Mesothelial cell of epicardium (in vitro differentiated cells): ENCODE results near the gene TRIM54. TPM values are rescaled to one million over a fixed set of nuclear protein-coding genes. Genes with fewer than 3 reads are reported as not detected.
"Not testable (repeated sequence)": the region's sequence is repeated elsewhere in the genome, so short reads cannot be mapped to it uniquely, and the experiment has no call there.

Experiments used
- DNase-seq, 2 experiments: peaks; one replicate each; pipeline ENCODE4 v3.0.0; 2021; ENCODE audit warnings: low spot score in 2 of 2; ENCODE audit not compliant: unreplicated experiment in 2 of 2
- H3K27ac Mint-ChIP-seq: 2 replicates; pipeline ENCODE4 v1.8.0; 2021; ENCODE audit warnings: mixed read lengths
- H3K27me3 Mint-ChIP-seq: 2 replicates; pipeline ENCODE4 v1.8.0; 2021; ENCODE audit warnings: low read depth, mixed read lengths
- H3K36me3 Mint-ChIP-seq: 2 replicates; pipeline ENCODE4 v1.8.0; 2021; ENCODE audit warnings: mixed read lengths
- H3K4me1 Mint-ChIP-seq: 2 replicates; pipeline ENCODE4 v1.8.0; 2021; ENCODE audit warnings: mixed read lengths
- H3K4me3 Mint-ChIP-seq: 2 replicates; pipeline ENCODE4 v1.8.0; 2021; ENCODE audit warnings: mild to moderate bottlenecking, moderate library complexity, mixed read lengths
- H3K9me3 Mint-ChIP-seq: 2 replicates; pipeline ENCODE4 v1.8.0; 2021; ENCODE audit warnings: mixed read lengths
- total RNA-seq: library from RNA; stranded (reverse); gene quantifications from 3 replicates; pipeline ENCODE4 v1.2.1, GENCODE V29; 2021
- TF ChIP-seq, protein P1 (sequence below): fragments of 200-600 bp; sonication (generic); IDR thresholded peaks from one replicate; pipeline ENCODE4 v1.5.0; 2021; ENCODE audit warnings: antibody characterized with exemption; ENCODE audit not compliant: unreplicated experiment

TRIM54 gene
- total RNA-seq, 1 donor from 2014 or later = 0.18 TPM

DNA sequence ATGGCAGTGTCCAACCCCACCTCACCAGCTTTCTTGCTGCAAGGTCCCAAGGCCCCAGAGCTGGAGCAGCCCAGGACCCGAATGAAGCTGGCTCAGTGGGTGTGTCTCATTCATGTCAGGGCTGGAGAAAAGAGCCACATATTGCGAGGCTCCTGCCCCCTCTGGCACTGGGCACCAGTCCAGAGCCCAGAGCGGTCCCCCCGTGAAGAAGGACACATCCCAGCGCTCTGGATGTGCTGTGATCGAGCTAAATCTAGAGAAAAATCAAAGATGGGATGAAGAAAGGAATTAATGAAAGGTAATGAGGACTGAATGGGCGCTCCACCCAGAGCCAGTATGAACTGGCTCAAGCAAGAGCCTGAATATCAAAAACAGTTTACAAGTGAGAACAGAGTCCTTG is 53.9 kb downstream of the TRIM54 start:
- H3K36me3 Mint-ChIP-seq = peaks cover 34% of the 10 kb centered on the region
- TF ChIP-seq, protein P1, sequence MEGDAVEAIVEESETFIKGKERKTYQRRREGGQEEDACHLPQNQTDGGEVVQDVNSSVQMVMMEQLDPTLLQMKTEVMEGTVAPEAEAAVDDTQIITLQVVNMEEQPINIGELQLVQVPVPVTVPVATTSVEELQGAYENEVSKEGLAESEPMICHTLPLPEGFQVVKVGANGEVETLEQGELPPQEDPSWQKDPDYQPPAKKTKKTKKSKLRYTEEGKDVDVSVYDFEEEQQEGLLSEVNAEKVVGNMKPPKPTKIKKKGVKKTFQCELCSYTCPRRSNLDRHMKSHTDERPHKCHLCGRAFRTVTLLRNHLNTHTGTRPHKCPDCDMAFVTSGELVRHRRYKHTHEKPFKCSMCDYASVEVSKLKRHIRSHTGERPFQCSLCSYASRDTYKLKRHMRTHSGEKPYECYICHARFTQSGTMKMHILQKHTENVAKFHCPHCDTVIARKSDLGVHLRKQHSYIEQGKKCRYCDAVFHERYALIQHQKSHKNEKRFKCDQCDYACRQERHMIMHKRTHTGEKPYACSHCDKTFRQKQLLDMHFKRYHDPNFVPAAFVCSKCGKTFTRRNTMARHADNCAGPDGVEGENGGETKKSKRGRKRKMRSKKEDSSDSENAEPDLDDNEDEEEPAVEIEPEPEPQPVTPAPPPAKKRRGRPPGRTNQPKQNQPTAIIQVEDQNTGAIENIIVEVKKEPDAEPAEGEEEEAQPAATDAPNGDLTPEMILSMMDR = no peak
- no peaks in the 10 kb centered on the region for H3K4me1 Mint-ChIP-seq
- no peaks in the 10 kb centered on the region for H3K9me3 Mint-ChIP-seq
- H3K27me3 Mint-ChIP-seq = no peaks in the 10 kb centered on the region
- no peak for DNase-seq
- H3K27ac Mint-ChIP-seq = no peak overlapping the region
- no peak overlapping the region for H3K4me3 Mint-ChIP-seq

DNA sequence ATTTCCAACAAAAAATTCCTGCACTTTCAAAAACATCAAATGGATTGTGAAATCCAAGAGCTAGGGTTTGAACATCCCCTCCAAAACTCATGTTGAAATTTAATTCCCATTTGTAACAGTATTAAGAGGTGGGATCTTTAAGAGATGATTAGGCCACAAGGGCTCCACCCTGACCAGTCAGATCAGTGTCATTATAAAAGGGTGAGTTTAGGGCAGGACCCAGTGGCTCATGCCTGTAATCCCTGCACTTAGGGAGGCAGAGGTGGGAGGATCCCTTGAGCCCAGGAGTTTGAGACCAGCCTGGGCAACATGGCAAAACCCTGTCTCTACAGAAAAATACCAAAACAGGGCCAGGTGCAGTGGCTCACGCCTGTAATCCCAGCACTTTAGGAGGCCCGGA is 65.4 kb downstream of the TRIM54 start:
- Mint-ChIP-seq H3K4me3 (no peak overlapping the region), H3K36me3 (peaks cover 8% of the 10 kb centered on the region), H3K9me3 (no peaks in the 10 kb centered on the region), H3K27me3 (no peaks in the 10 kb centered on the region), H3K4me1 (no peaks in the 10 kb centered on the region), H3K27ac (no peak overlapping the region)
- DNase-seq = no peak
- TF ChIP-seq, protein P1 = no peak

DNA sequence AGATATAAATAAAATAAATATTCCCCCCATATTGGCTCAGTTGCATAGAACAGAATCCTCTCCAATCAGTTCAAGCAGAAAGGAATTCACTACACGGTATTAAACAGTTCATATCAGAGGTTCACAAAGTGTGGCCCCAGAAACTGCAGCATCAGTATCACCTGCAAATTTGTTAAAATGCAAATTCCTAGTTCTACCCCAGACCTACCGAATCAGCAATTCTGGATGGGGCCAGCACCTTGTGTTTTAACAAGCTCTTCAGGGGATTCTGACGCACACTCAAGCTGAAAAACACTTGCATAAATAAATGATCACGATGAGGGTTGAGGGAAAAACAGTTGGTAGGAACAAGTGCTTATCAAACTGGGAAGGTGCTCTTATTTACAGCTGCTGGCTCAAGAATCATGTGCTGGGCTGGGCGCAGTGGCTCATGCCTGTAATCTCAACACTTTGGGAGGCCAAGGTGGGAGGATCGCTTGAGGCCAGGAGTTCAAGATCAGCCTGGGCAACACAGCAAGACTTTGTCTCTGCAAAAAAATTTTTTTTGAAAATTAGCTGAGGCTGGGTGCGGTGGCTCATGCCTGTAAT is 68.0 kb downstream of the TRIM54 start:
- no peaks in the 10 kb centered on the region for H3K27me3 Mint-ChIP-seq
- peaks cover 5% of the 10 kb centered on the region for H3K4me1 Mint-ChIP-seq
- H3K27ac Mint-ChIP-seq = no peak overlapping the region
- TF ChIP-seq, protein P1 = no peak
- no peaks in the 10 kb centered on the region for H3K9me3 Mint-ChIP-seq
- peaks cover 5% of the 10 kb centered on the region for H3K36me3 Mint-ChIP-seq
- no peak overlapping the region for H3K4me3 Mint-ChIP-seq
- DNase-seq = no peak

DNA sequence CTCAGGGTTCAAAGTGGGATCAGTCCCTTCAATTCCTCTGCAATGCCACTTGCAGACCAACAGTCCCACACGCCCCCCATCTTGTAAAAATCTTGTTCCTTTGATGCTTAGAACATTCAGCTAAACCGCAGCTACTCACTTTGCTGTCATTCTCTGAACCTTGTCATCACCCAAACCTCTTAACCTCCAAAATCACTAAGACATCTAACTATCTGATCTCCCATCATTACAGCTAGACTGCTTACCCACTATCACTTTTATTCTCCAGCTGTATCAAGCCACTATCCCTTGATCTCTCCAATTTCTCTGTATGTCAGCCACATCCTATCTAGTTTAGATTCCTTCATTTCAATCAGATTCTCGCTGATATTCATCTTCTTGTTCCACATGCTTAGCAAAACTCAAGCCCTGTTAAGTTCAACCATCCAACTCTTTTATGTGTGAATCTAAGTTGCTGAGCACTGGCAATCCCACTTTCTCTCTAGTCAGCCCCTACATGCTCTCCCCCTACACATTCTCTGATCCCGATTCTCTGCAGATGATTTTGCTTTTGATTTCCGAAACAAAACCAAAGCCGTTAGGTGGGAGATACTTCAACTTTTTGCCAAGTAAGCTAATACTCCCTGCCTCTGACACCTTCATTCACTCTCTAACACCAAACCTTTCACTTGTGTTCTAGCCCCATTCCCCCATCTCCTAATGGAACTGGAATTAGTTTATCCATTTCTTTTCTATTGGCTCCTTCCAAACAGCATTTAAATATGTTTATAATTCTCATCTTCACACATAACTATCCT is 69.8 kb downstream of the TRIM54 start:
- Mint-ChIP-seq H3K4me1 (peaks cover 13% of the 10 kb centered on the region), H3K9me3 (no peaks in the 10 kb centered on the region), H3K4me3 (no peak overlapping the region), H3K27ac (no peak overlapping the region), H3K36me3 (peaks cover 5% of the 10 kb centered on the region), H3K27me3 (no peaks in the 10 kb centered on the region)
- no peak for DNase-seq
- TF ChIP-seq, protein P1 = no peak

DNA sequence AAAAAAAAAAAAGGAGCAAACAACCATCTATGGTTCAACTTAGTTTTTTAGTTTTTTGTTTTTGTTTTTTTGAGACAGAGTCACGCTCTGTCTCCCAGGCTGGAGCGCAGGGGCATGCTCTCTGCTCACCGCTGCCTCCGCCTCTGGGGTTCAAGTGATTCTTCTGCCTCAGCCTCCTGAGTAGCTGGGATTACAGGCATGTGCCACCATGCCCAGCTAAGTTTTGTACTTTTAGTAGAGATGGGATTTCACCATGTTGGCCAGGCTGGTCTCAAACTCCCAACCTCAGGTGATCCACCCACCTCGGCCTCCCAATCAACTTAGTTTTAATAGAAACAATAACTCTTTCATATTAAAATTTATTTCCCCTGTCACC is 71.1 kb downstream of the TRIM54 start:
- peaks cover 22% of the 10 kb centered on the region for H3K4me1 Mint-ChIP-seq
- H3K4me3 Mint-ChIP-seq, H3K36me3 Mint-ChIP-seq, H3K27me3 Mint-ChIP-seq, H3K9me3 Mint-ChIP-seq, DNase-seq, H3K27ac Mint-ChIP-seq: not testable (repeated sequence)

DNA sequence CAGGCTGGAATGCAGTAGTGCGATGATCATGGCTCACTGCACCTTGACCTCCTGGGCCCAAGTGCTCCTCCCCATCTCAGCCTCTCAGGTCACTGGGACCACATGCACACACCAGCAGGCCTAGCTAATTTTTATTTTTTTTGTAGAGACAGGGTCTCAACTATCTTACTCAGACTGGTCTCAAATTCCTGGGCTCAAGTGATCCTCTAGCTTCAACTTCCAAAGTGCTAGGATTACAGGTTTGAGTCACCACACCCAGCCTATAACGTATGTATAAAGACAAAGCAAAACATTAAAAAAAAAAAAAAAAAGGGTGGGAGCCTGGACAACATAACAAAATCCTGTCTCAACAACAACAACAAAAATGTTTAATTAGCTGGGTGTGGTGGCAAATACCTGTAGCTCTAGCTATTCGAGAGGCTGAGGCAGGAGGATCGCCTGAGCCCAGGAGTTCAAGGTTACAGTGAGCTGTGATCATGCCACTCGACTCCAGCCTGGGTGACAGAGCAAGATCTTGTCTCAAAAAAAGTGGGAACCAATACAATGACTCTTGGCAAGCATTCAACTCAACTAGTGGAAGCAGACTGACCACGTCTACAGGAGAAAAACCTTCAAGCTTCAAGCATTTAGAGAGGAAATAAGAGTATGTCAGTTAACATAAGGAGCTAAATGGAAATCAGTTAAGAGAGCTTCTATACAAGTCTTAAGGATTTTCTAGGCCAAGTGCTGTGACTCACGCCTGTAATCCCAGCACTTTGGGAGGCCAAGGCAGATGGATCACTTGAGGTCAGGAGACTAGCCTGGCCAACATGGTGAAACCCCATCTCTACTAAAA is 71.8 kb downstream of the TRIM54 start:
- H3K27me3 Mint-ChIP-seq = no peaks in the 10 kb centered on the region
- DNase-seq = no peak
- H3K4me1 Mint-ChIP-seq = peaks cover 25% of the 10 kb centered on the region
- H3K4me3 Mint-ChIP-seq = peak overlapping the region; percentile 41
- no peaks in the 10 kb centered on the region for H3K9me3 Mint-ChIP-seq
- TF ChIP-seq, protein P1 = no peak
- H3K27ac Mint-ChIP-seq = no peak overlapping the region
- H3K36me3 Mint-ChIP-seq = peaks cover 13% of the 10 kb centered on the region
